ENCODE data around the gene GEMIN5. TPM values are rescaled to one million over a fixed set of nuclear protein-coding genes. Genes with fewer than 3 reads are reported as not detected.

GEMIN5 gene
- total and polyA plus RNA-seq, 2 of the 13 experiments (the other 11 are each of a cell fraction or from before 2014, with no cell fraction given) = 6.6 to 28.6 TPM

- TF ChIP-seq UBTF (CRISPR knock-in tag; IDR thresholded peaks at IDR 0.05) = peak; percentile 84
- no peak for TF ChIP-seq POLR2AphosphoS2 (IDR thresholded peaks at IDR 0.05; ENCODE audit: low read depth, low read length)
- TF ChIP-seq SYNCRIP (IDR thresholded peaks at IDR 0.05; ENCODE audit: insufficient read depth, low read depth, low read length) = no peak
- TF ChIP-seq TFDP2 (CRISPR knock-in tag; IDR thresholded peaks at IDR 0.05) = peak; percentile 65; the same call in 1 of the 2 replicates
- no peak for TF ChIP-seq MIXL1 (CRISPR knock-in tag; IDR thresholded peaks at IDR 0.05)
- no peak for TF ChIP-seq STAT5B (CRISPR knock-in tag; IDR thresholded peaks at IDR 0.05)
- TF ChIP-seq ZNF235 (CRISPR knock-in tag; IDR thresholded peaks at IDR 0.05; ENCODE audit: borderline replicate concordance) = peak; percentile 86; the same call in 1 of the 2 replicates
- TF ChIP-seq ZXDC (CRISPR knock-in tag; IDR thresholded peaks at IDR 0.05) = 0 out of 2 replicates have a peak, but pooled peaks have one; percentile 49
- TF ChIP-seq PRDM4 (CRISPR knock-in tag; IDR thresholded peaks at IDR 0.05; ENCODE audit: borderline replicate concordance) = no peak
- no peak; the same call in 1 of the 2 replicates for TF ChIP-seq ZNF446 (CRISPR knock-in tag; IDR thresholded peaks at IDR 0.05)
- 0 out of 2 replicates have a peak, but pooled peaks have one; percentile 39 for TF ChIP-seq NFIC (IDR thresholded peaks at IDR 0.05; ENCODE audit: low read length)
- no peak for TF ChIP-seq NCOA5 (CRISPR knock-in tag; IDR thresholded peaks at IDR 0.05)
- peak; percentile 59; the same call in 1 of the 2 replicates for TF ChIP-seq KDM2A (CRISPR knock-in tag; IDR thresholded peaks at IDR 0.05; ENCODE audit: borderline replicate concordance, low read depth)
- no peak for TF ChIP-seq ZNF589 (CRISPR knock-in tag; conservative IDR thresholded peaks at IDR 0.05)
- peak; percentile 72 for TF ChIP-seq KDM5B (CRISPR knock-in tag; IDR thresholded peaks at IDR 0.05; ENCODE audit: borderline replicate concordance)
- no peak for TF ChIP-seq XRCC5 (optimal IDR thresholded peaks at IDR 0.05; ENCODE audit: low read length)
Observed at GRCh38 chr5:154857530-154858296, 80.3 kb downstream of the GEMIN5 start (continued).

All from HepG2 (cell line).